ENCODE measurements around the gene NTSR2.
"Not testable (repeated sequence)": the region's sequence is repeated elsewhere in the genome, so short reads cannot be mapped to it uniquely, and the experiment has no call there.

Gene NTSR2

GRCh38 chr2:11662882-11663281 lies 7.1 kb downstream of the NTSR2 start:
- no peak for TF ChIP-seq CTCF (IDR thresholded peaks at IDR 0.05; ENCODE audit: low read depth, low read length, missing control alignments)
- DNase-seq (ENCODE audit: low read depth): no peak
- no peak overlapping the region for H3K4me3 ChIP-seq (ENCODE audit: low read depth, low read length)

- no peak overlapping the region for H3K4me3 ChIP-seq (ENCODE audit: low read depth, low read length)
- DNase-seq (ENCODE audit: low read depth): no peak
- no peak for TF ChIP-seq CTCF (IDR thresholded peaks at IDR 0.05; ENCODE audit: low read depth, low read length, missing control alignments)
Observed at GRCh38 chr2:11661891-11662435, 8.0 kb downstream of the NTSR2 start.

- not testable (repeated sequence) for DNase-seq (ENCODE audit: low read depth); H3K4me3 ChIP-seq (ENCODE audit: low read depth, low read length)
Observed at GRCh38 chr2:11660396-11660795, 9.6 kb downstream of the NTSR2 start.

- no peak for TF ChIP-seq CTCF (IDR thresholded peaks at IDR 0.05; ENCODE audit: low read depth, low read length, missing control alignments)
- no peak for DNase-seq (ENCODE audit: low read depth)
- no peak overlapping the region for H3K4me3 ChIP-seq (ENCODE audit: low read depth, low read length)
Observed at GRCh38 chr2:11659851-11660250, 10.1 kb downstream of the NTSR2 start.

GRCh38 chr2:11659115-11659475 lies 10.9 kb downstream of the NTSR2 start:
- no peak for DNase-seq (ENCODE audit: low read depth)
- TF ChIP-seq CTCF (IDR thresholded peaks at IDR 0.05; ENCODE audit: low read depth, low read length, missing control alignments): no peak

GRCh38 chr2:11658208-11659114 lies 11.5 kb downstream of the NTSR2 start:
- TF ChIP-seq CTCF (IDR thresholded peaks at IDR 0.05; ENCODE audit: low read depth, low read length, missing control alignments): no peak
- H3K4me3 ChIP-seq (ENCODE audit: low read depth, low read length): no peak overlapping the region
- no peak for DNase-seq (ENCODE audit: low read depth)

More at GRCh38 chr2:11659115-11659475, 10.9 kb downstream of the NTSR2 start:
- no peak overlapping the region for H3K4me3 ChIP-seq (ENCODE audit: low read depth, low read length)

- no peak for TF ChIP-seq CTCF (IDR thresholded peaks at IDR 0.05; ENCODE audit: low read depth, low read length, missing control alignments)
- no peak overlapping the region for H3K4me3 ChIP-seq (ENCODE audit: low read depth, low read length)
- DNase-seq (ENCODE audit: low read depth): no peak
Observed at GRCh38 chr2:11657646-11658045, 12.3 kb downstream of the NTSR2 start.
